Hippocampal formation (tissue), 2 donors: ENCODE data around the gene SUGCT.

Experiments used
- DNase-seq, 2 donors: peaks; one replicate each; lab custom pipeline; 2025; lab: John Stamatoyannopoulos, UW

Gene SUGCT

GRCh38 chr7:40827222-40828085 lies 692.6 kb downstream of the SUGCT start:
- no peak for DNase-seq

GRCh38 chr7:40828686-40829600 lies 694.1 kb downstream of the SUGCT start:
- DNase-seq = no peak

DNA sequence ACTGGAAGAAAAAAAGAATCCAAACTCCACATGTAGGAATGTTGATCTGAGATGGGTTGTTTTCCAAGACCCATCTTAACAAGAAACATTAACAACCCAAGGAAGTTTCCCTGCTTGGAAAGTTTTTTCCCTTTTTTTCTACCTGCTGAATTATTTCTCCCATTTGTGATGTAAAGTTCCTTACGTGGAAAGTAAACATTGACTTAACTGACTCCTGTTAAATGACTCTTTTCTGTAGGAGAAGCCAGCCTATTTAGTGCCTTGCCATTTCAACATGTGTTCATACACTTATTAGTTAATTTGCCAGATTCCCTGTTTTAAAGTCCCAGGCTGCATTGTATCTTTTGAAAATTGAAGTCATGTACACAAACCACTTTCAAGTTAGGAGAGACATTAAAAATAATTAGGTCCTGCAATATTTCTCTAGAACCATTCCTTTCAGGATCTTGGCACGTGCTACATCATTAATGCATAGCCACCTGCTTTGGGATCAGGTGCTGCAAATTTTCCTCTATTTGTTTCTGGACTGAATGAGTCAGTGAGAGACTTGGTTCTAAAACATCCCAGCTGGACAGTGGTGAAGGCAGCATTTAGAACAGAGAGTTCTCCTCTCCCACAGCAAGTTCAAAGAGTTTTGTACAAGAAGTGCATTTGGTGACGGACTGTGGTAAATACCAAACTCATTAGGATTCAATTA lies 698.5 kb downstream of the SUGCT start:
- no peak for DNase-seq

- DNase-seq = no peak
These were observed 699.1 kb downstream of the SUGCT start for GRCh38 chr7:40833888-40834234.

GRCh38 chr7:40836218-40836617 lies 701.4 kb downstream of the SUGCT start:
- DNase-seq = no peak

DNA sequence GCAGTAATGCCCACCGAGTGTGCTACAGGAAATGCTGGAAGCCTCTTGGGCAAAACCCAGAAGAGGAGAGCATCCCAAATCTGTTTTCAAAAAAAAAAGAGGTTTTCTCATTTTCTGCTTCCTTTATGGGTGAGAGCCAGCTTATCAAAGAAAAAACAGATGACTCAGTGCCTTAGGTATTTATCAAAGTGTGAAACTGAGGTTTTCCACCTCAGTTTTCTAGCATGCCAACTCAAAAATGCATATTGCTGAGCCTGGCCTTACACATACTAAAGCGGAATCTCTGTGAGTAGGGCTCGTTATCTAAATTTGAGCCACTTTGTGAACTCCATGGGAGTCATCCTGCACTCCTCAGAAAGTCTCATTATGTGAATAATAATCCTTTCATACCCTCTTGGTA lies 705.1 kb downstream of the SUGCT start:
- DNase-seq = no peak

GRCh38 chr7:40840990-40841389 lies 706.2 kb downstream of the SUGCT start:
- no peak for DNase-seq

GRCh38 chr7:40842641-40843040 lies 707.8 kb downstream of the SUGCT start:
- no peak for DNase-seq

GRCh38 chr7:40843338-40843985 lies 708.7 kb downstream of the SUGCT start:
- DNase-seq = no peak

DNA sequence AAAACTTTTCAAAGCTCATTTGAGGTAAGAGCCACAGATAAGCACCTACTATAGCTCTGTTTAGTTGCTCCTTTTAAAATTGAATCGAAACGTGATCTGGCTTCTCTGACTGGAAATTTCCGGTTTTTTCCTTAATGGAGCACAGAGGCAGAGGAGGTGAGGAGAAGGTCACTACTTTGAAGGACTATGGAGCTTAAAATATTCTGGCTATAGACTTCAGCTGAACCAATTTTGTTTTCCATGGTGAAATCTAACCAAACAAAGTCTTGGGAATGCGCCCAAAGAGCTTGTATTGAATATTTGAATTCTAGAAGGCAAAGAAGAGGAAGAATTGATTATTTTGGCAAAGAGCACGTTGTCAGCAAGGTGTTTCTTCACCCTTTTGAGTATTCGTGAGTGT lies 711.1 kb downstream of the SUGCT start:
- DNase-seq = no peak

- DNase-seq = no peak
These were observed 713.1 kb downstream of the SUGCT start for GRCh38 chr7:40847921-40848320.

- DNase-seq = no peak
These were observed 713.9 kb downstream of the SUGCT start for GRCh38 chr7:40848541-40849221.

DNA sequence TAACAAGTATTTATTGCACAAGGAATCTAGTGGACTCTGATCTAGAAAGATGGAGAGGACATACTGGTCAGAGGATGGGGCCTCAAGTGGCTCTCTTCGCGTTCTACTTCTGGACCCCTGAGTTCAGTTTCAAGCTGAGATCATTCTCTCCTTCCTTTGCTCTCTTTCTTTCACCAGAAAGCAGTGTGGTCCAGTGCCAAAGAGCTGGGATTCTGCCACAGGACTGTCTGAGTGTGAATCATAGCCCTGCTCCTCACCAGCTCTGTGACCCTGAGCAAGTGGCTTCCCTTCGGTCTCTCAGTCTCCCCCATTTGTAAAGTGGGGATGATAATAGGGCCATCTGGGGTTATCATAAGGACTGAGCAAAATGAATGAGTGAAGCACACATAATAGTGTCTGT lies 715.2 kb downstream of the SUGCT start:
- no peak for DNase-seq

- no peak for DNase-seq
These were observed 716.2 kb downstream of the SUGCT start for GRCh38 chr7:40851001-40851400.

DNA sequence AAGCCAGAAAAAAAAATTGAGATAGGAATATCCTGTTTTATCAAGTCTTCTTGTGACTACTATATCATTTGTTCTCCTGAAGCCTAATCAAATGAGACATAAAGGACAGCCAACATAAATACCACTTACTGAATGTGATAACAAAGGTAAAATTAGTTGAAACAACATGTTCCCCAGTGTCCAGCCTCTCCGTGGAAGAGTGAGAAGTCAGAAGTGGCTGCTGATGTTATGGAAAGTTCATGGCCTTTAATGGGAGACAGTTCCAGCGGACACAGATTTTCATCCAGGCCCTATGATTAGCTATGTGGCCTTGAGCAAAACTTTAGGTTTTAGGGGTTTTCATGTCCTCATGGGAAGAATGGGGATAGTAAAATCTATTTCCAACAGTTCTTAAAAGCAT lies 724.3 kb downstream of the SUGCT start:
- no peak for DNase-seq

- DNase-seq = no peak
These were observed 725.2 kb downstream of the SUGCT start for GRCh38 chr7:40859965-40860543.

DNA sequence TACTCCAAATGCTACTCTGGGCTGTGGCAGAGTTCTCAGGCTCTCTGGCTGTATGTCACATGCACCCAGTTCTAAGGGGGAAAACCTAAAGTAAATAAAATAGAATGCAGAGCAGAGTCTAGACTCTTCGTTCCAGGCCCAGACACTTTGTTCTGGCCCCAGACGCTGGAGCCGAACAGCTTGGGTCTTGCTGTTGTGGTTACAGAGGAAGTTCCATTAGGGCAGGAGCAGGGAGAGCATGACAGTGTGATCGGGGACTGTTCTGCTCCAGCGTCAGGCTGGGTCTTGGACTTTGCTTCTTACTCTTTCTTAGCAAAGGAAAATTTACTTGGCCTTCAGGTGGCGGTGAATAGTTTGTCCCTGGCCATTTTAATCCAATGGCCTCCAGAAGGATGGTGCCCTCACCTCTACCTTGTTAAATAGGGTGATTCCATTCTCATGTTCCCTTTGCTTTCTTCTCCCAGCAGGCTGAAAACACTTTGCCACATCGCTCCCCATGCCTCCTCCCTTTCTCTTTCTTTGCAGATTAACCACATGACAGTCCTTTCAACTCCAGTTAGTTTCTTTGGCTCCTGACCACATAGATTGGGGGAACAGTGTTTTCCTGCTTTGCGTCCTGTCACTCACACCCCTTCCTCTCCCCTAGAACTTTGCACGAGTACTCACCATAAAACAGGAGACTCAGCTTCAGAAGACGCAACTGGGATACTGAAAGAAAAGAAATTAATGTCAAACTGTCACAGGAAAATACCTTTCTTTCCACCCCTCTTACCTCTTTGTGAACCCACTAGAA lies 730.8 kb downstream of the SUGCT start:
- no peak for DNase-seq

DNA sequence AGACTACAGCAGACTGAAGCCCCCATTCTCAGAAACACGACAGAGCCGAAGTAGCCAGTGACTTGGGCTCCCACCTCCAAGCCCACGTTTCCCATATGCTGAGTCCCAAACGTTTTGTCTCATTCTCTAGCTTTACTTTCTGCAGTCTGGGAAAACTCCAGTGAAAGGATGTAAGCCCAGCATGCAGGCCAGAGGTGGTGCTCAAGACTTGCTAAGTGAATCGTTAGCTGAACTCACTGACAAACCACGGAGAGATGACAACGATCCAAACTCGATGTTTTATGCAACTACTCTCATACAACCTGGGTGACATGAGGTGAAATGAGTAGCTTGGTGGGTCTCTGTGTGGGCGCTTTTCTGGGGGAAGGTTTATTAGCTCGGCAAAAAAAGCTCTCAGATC lies 731.8 kb downstream of the SUGCT start:
- no peak for DNase-seq

GRCh38 chr7:40870108-40870507 lies 735.3 kb downstream of the SUGCT start:
- DNase-seq = no peak

DNA sequence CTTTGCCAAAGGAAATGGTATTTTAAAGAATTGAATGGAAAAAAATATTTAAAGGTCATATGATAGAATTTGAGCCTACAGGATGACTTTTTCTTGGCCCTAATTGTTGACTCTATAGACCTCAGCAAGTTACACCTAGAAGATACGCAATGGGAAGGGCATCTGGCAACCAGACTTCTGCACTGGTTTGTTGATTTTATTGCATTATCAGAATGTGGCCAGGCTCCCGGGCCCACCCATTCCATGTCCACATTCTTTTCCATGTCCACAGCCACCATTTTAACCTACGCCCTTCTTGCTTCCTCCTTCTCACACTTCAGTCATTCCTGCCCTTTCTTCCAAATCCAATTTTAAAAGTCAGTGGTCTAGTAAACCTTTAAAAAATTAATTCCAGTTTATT lies 738.4 kb downstream of the SUGCT start:
- no peak for DNase-seq
